ENCODE results near the gene KLRK1.
"Not testable (repeated sequence)": the region's sequence is repeated elsewhere in the genome, so short reads cannot be mapped to it uniquely, and the experiment has no call there.

Gene KLRK1

GRCh38 chr12:10400829-10401228, 11.0 kb upstream of the KLRK1 start:
- H3K36me3 ChIP-seq (ENCODE audit: control insufficient read depth, insufficient read depth, low read length), result no peaks in the 10 kb centered on the region
- H3K79me2 ChIP-seq, result no peaks in the 10 kb centered on the region
- H3K27ac ChIP-seq, result no peak overlapping the region
- H2AFZ ChIP-seq, result no peak overlapping the region
- no peak overlapping the region for H3K4me3 ChIP-seq (ENCODE audit: low read depth, low read length)
- H3K4me2 ChIP-seq (ENCODE audit: low read length), result no peak overlapping the region
- H3K9ac ChIP-seq, result no peak overlapping the region
- H3K4me1 ChIP-seq, result no peaks in the 10 kb centered on the region
- no peak for TF ChIP-seq CTCF (IDR thresholded peaks at IDR 0.05)
- H3K9me3 ChIP-seq (ENCODE audit: control insufficient read depth, low read length), result no peaks in the 10 kb centered on the region
- H3K27me3 ChIP-seq (ENCODE audit: control insufficient read depth, insufficient read depth, low read length), result no peaks in the 10 kb centered on the region

- Histone ChIP-seq H3K9ac (no peak overlapping the region), H3K4me1 (no peaks in the 10 kb centered on the region), H3K9me3 (ENCODE audit: control insufficient read depth, low read length) (no peaks in the 10 kb centered on the region), H3K27ac (no peak overlapping the region), H3K4me2 (ENCODE audit: low read length) (no peak overlapping the region), H3K36me3 (ENCODE audit: control insufficient read depth, insufficient read depth, low read length) (no peaks in the 10 kb centered on the region), H3K79me2 (no peaks in the 10 kb centered on the region), H2AFZ (no peak overlapping the region), H3K27me3 (ENCODE audit: control insufficient read depth, insufficient read depth, low read length) (no peaks in the 10 kb centered on the region), H3K4me3 (ENCODE audit: low read depth, low read length) (no peak overlapping the region)
- no peak for TF ChIP-seq CTCF (IDR thresholded peaks at IDR 0.05)
These were observed 8.3 kb upstream of the KLRK1 start for GRCh38 chr12:10398168-10398567.

- TF ChIP-seq CTCF (IDR thresholded peaks at IDR 0.05), result no peak
- H3K27me3 ChIP-seq (ENCODE audit: control insufficient read depth, insufficient read depth, low read length), result no peaks in the 10 kb centered on the region
- H3K9me3 ChIP-seq (ENCODE audit: control insufficient read depth, low read length), result no peaks in the 10 kb centered on the region
- H3K27ac ChIP-seq, result no peak overlapping the region
- no peak overlapping the region for H3K4me3 ChIP-seq (ENCODE audit: low read depth, low read length)
- H3K4me1 ChIP-seq, result no peaks in the 10 kb centered on the region
- H3K79me2 ChIP-seq, result no peaks in the 10 kb centered on the region
- no peak overlapping the region for H2AFZ ChIP-seq
- no peak overlapping the region for H3K9ac ChIP-seq
- H3K36me3 ChIP-seq (ENCODE audit: control insufficient read depth, insufficient read depth, low read length), result no peaks in the 10 kb centered on the region
- no peak overlapping the region for H3K4me2 ChIP-seq (ENCODE audit: low read length)
These were observed 7.5 kb upstream of the KLRK1 start for GRCh38 chr12:10397296-10397695.

GRCh38 chr12:10396176-10396575, 6.3 kb upstream of the KLRK1 start:
- H3K27me3 ChIP-seq (ENCODE audit: control insufficient read depth, insufficient read depth, low read length); H3K4me3 ChIP-seq (ENCODE audit: low read depth, low read length); H3K9ac ChIP-seq; H3K36me3 ChIP-seq (ENCODE audit: control insufficient read depth, insufficient read depth, low read length); H3K27ac ChIP-seq; H3K4me2 ChIP-seq (ENCODE audit: low read length); H2AFZ ChIP-seq; H3K9me3 ChIP-seq (ENCODE audit: control insufficient read depth, low read length); H3K79me2 ChIP-seq; H3K4me1 ChIP-seq: not testable (repeated sequence)

GRCh38 chr12:10395390-10395998, 5.7 kb upstream of the KLRK1 start:
- Histone ChIP-seq H3K4me3 (ENCODE audit: low read depth, low read length) (no peak overlapping the region), H3K36me3 (ENCODE audit: control insufficient read depth, insufficient read depth, low read length) (no peaks in the 10 kb centered on the region), H3K27me3 (ENCODE audit: control insufficient read depth, insufficient read depth, low read length) (no peaks in the 10 kb centered on the region), H3K4me1 (no peaks in the 10 kb centered on the region), H3K79me2 (no peaks in the 10 kb centered on the region), H3K9ac (no peak overlapping the region), H3K4me2 (ENCODE audit: low read length) (no peak overlapping the region), H2AFZ (no peak overlapping the region), H3K27ac (no peak overlapping the region), H3K9me3 (ENCODE audit: control insufficient read depth, low read length) (no peaks in the 10 kb centered on the region)
- no peak for TF ChIP-seq CTCF (IDR thresholded peaks at IDR 0.05)

- H3K79me2 ChIP-seq; H3K9me3 ChIP-seq (ENCODE audit: control insufficient read depth, low read length); H3K4me1 ChIP-seq; H3K4me3 ChIP-seq (ENCODE audit: low read depth, low read length); H3K36me3 ChIP-seq (ENCODE audit: control insufficient read depth, insufficient read depth, low read length); H3K27ac ChIP-seq; H3K4me2 ChIP-seq (ENCODE audit: low read length); H3K27me3 ChIP-seq (ENCODE audit: control insufficient read depth, insufficient read depth, low read length); H3K9ac ChIP-seq; H2AFZ ChIP-seq: not testable (repeated sequence)
These were observed 4.8 kb upstream of the KLRK1 start for GRCh38 chr12:10394531-10395152.

Data from parathyroid adenoma (tissue), 2 donors.